HEK293 (cell line): Measurements from ENCODE around the gene PRRT2.
A peak's percentile ranks its signal among the peaks of the same experiment; 100 is the strongest.

ENCODE experiments used
- CTCF ChIA-PET: fragments of 350-600 bp; formaldehyde crosslinking; extraction: SDS; loops from one replicate; lab custom pipeline; 2021; ENCODE audit warnings: antibody characterized with exemption; lab: Yijun Ruan, JAX
- POLR2A ChIA-PET: fragments of 300-600 bp; formaldehyde crosslinking; extraction: SDS; loops from one replicate; lab custom pipeline; 2020; ENCODE audit warnings: antibody characterized with exemption, inconsistent platforms; lab: Yijun Ruan, JAX
- H3K27ac ChIP-seq: fragments of 200-500 bp; sonication (Bioruptor generic); 2 replicates; pipeline ENCODE4 v1.5.1; 2014; ENCODE audit warnings: low read depth, low read length, control low read depth, inconsistent platforms; ENCODE audit errors: extremely low read depth
- H3K36me3 ChIP-seq, 2 experiments: fragments of 200-500 bp in 1 of 2; sonication (Bioruptor generic) in 1 of 2; 1 replicate in 1 of 2; 2 replicates in 1 of 2; pipeline ENCODE4 v1.5.1; 2014 to 2017; ENCODE audit warnings: inconsistent platforms in 2 of 2, low read length in 2 of 2; ENCODE audit not compliant: control insufficient read depth in 2 of 2, insufficient read depth in 1 of 2
- H3K4me1 ChIP-seq: fragments of 200-500 bp; sonication (Bioruptor generic); 2 replicates; pipeline ENCODE4 v1.5.1; 2014; ENCODE audit warnings: mild to moderate bottlenecking, low read length, inconsistent platforms; ENCODE audit not compliant: control insufficient read depth, insufficient read depth
- H3K4me3 ChIP-seq: 2 replicates; pipeline ENCODE4 v1.5.1; 2011; ENCODE audit warnings: low read depth, mild to moderate bottlenecking, control low read depth, low read length, moderate library complexity
- H3K9me3 ChIP-seq: fragments of 200-500 bp; sonication (Bioruptor generic); 2 replicates; pipeline ENCODE4 v1.5.1; 2014; ENCODE audit warnings: low read depth, low read length, inconsistent platforms; ENCODE audit not compliant: control insufficient read depth, insufficient read depth
- BCL11B ChIP-seq: fragments of 450-650 bp; formaldehyde crosslinking; IDR thresholded peaks from 2 replicates; pipeline ENCODE4 v1.5.1; 2016; ENCODE audit warnings: low read depth, missing biosample characterization, missing genetic modification characterization
- GLI2 ChIP-seq: fragments of 450-650 bp; formaldehyde crosslinking; IDR thresholded peaks from 2 replicates; pipeline ENCODE4; 2017; ENCODE audit warnings: missing biosample characterization, missing genetic modification characterization, low read depth, borderline replicate concordance
- GLIS1 ChIP-seq: fragments of 450-650 bp; formaldehyde crosslinking; IDR thresholded peaks from 2 replicates; pipeline ENCODE4 v1.5.1; 2016; ENCODE audit warnings: missing biosample characterization, missing genetic modification characterization
- PRDM1 ChIP-seq: fragments of 450-650 bp; formaldehyde crosslinking; IDR thresholded peaks from 2 replicates; pipeline ENCODE4; 2016; ENCODE audit warnings: missing biosample characterization, missing genetic modification characterization
- SCRT1 ChIP-seq: fragments of 450-650 bp; formaldehyde crosslinking; IDR thresholded peaks from 2 replicates; pipeline ENCODE4 v1.5.1; 2016; ENCODE audit warnings: missing biosample characterization, missing genetic modification characterization, borderline replicate concordance
- SCRT2 ChIP-seq: fragments of 450-650 bp; formaldehyde crosslinking; IDR thresholded peaks from 2 replicates; pipeline ENCODE4 v1.5.1; 2016; ENCODE audit warnings: missing biosample characterization, missing genetic modification characterization
- SP2 ChIP-seq: fragments of 450-650 bp; formaldehyde crosslinking; IDR thresholded peaks from 2 replicates; pipeline ENCODE4 v1.5.1; 2016; ENCODE audit warnings: missing biosample characterization, missing genetic modification characterization
- ZBTB1 ChIP-seq: fragments of 450-650 bp; formaldehyde crosslinking; IDR thresholded peaks from 2 replicates; pipeline ENCODE4 v1.5.1; 2016; ENCODE audit warnings: missing biosample characterization, missing genetic modification characterization
- ZBTB17 ChIP-seq: fragments of 450-650 bp; formaldehyde crosslinking; IDR thresholded peaks from 2 replicates; pipeline ENCODE4 v1.5.1; 2016; ENCODE audit warnings: missing biosample characterization, missing genetic modification characterization
- ZBTB48 ChIP-seq: fragments of 450-650 bp; formaldehyde crosslinking; IDR thresholded peaks from 2 replicates; pipeline ENCODE4 v1.5.1; 2016; ENCODE audit warnings: missing biosample characterization, missing genetic modification characterization
- ZFP69B ChIP-seq: fragments of 450-650 bp; formaldehyde crosslinking; IDR thresholded peaks from 2 replicates; pipeline ENCODE4 v1.5.1; 2016; ENCODE audit warnings: missing biosample characterization, missing genetic modification characterization
- ZNF169 ChIP-seq: fragments of 450-650 bp; formaldehyde crosslinking; IDR thresholded peaks from 2 replicates; pipeline ENCODE4 v1.5.1; 2016; ENCODE audit warnings: missing biosample characterization, missing genetic modification characterization
- ZNF223 ChIP-seq: fragments of 450-650 bp; formaldehyde crosslinking; IDR thresholded peaks from 2 replicates; pipeline ENCODE4 v1.5.1; 2016; ENCODE audit warnings: missing biosample characterization, missing genetic modification characterization
- ZNF266 ChIP-seq: fragments of 450-650 bp; formaldehyde crosslinking; IDR thresholded peaks from 2 replicates; pipeline ENCODE4 v1.5.1; 2016; ENCODE audit warnings: missing biosample characterization, missing genetic modification characterization, low read depth
- ZNF426 ChIP-seq: fragments of 450-650 bp; formaldehyde crosslinking; IDR thresholded peaks from 2 replicates; pipeline ENCODE4 v1.5.1; 2017; ENCODE audit warnings: missing biosample characterization, missing genetic modification characterization, mild to moderate bottlenecking, inconsistent platforms, moderate library complexity
- ZNF510 ChIP-seq: fragments of 450-650 bp; formaldehyde crosslinking; IDR thresholded peaks from 2 replicates; pipeline ENCODE4 v1.5.1; 2018; ENCODE audit warnings: mild to moderate bottlenecking, missing genetic modification characterization, missing biosample characterization; ENCODE audit not compliant: insufficient replicate concordance
- ZNF514 ChIP-seq: fragments of 450-650 bp; formaldehyde crosslinking; IDR thresholded peaks from 2 replicates; pipeline ENCODE4 v1.5.1; 2016; ENCODE audit warnings: missing biosample characterization, missing genetic modification characterization
- ZNF544 ChIP-seq: fragments of 450-650 bp; formaldehyde crosslinking; IDR thresholded peaks from 2 replicates; pipeline ENCODE4 v1.5.0; 2017; ENCODE audit warnings: missing biosample characterization, missing genetic modification characterization
- ZNF571 ChIP-seq: fragments of 450-650 bp; formaldehyde crosslinking; IDR thresholded peaks from 2 replicates; pipeline ENCODE4 v1.5.0; 2017; ENCODE audit warnings: missing biosample characterization, missing genetic modification characterization
- ZNF596 ChIP-seq: fragments of 450-650 bp; IDR thresholded peaks from 2 replicates; pipeline ENCODE4 v1.5.0; 2018; ENCODE audit warnings: missing biosample characterization, mild to moderate bottlenecking, missing genetic modification characterization, moderate library complexity
- ZNF600 ChIP-seq: fragments of 450-650 bp; formaldehyde crosslinking; IDR thresholded peaks from 2 replicates; pipeline ENCODE4 v1.5.1; 2016; ENCODE audit warnings: missing biosample characterization, missing genetic modification characterization
- ZNF747 ChIP-seq: fragments of 450-650 bp; formaldehyde crosslinking; IDR thresholded peaks from 2 replicates; pipeline ENCODE4 v1.5.1; 2016; ENCODE audit warnings: missing biosample characterization, missing genetic modification characterization
- ZSCAN30 ChIP-seq: fragments of 450-650 bp; IDR thresholded peaks from 2 replicates; pipeline ENCODE4 v1.5.1; 2018; ENCODE audit warnings: missing biosample characterization, mild to moderate bottlenecking, missing genetic modification characterization, moderate library complexity
- TF ChIP-seq, protein P1 (sequence below): fragments of 450-650 bp; formaldehyde crosslinking; IDR thresholded peaks from 2 replicates; pipeline ENCODE4 v1.5.1; 2016; ENCODE audit warnings: missing biosample characterization, missing genetic modification characterization
- TF ChIP-seq, protein P2 (sequence below): fragments of 450-650 bp; formaldehyde crosslinking; IDR thresholded peaks from 2 replicates; pipeline ENCODE4 v1.5.1; 2017; ENCODE audit warnings: missing biosample characterization, missing genetic modification characterization
- TF ChIP-seq, protein P3 (sequence below): fragments of 450-650 bp; formaldehyde crosslinking; IDR thresholded peaks from 2 replicates; pipeline ENCODE4 v1.5.1; 2016; ENCODE audit warnings: missing biosample characterization, missing genetic modification characterization
- TF ChIP-seq, protein P4 (sequence below): fragments of 450-650 bp; formaldehyde crosslinking; IDR thresholded peaks from 2 replicates; pipeline ENCODE4 v1.5.1; 2016; ENCODE audit warnings: missing biosample characterization, missing genetic modification characterization
- TF ChIP-seq, protein P5 (sequence below): fragments of 450-650 bp; formaldehyde crosslinking; IDR thresholded peaks from 2 replicates; pipeline ENCODE4 v1.5.1; 2016; ENCODE audit warnings: missing biosample characterization, missing genetic modification characterization

Gene PRRT2

DNA sequence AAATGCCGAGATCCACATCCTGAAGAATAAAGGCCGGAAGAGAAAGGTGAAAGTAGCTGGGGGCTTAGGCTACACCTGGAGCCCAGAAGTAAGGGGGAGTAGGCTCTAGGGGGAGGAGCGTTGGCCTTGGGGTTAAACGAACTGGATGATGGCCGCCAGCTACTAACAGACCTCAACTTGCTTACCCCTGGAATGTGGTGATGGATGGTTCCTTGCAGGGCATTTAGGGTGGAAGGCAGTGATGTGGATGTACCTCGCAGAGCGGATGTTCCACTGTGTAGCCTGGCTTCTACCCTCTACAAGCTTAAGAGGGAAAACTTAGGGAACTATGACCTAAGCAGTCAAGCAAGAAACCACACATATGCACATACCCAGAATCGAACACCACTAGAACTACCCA, 8.0 kb upstream of the PRRT2 start (continued):
- no peak for TF ChIP-seq GLIS1 (tag by site-specific recombination)
- no peak for TF ChIP-seq ZNF266 (tag by site-specific recombination)
- peak; percentile 93 for TF ChIP-seq ZBTB17
- TF ChIP-seq ZNF169 (tag by site-specific recombination), result no peak
- no peak for TF ChIP-seq ZNF596
- TF ChIP-seq ZNF510 (tag by site-specific recombination), result no peak
- no peak for TF ChIP-seq ZFP69B
- no peak for TF ChIP-seq ZNF223
- TF ChIP-seq ZBTB1 (tag by site-specific recombination), result no peak
- TF ChIP-seq, protein P1, sequence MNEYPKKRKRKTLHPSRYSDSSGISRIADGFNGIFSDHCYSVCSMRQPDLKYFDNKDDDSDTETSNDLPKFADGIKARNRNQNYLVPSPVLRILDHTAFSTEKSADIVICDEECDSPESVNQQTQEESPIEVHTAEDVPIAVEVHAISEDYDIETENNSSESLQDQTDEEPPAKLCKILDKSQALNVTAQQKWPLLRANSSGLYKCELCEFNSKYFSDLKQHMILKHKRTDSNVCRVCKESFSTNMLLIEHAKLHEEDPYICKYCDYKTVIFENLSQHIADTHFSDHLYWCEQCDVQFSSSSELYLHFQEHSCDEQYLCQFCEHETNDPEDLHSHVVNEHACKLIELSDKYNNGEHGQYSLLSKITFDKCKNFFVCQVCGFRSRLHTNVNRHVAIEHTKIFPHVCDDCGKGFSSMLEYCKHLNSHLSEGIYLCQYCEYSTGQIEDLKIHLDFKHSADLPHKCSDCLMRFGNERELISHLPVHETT (tag by site-specific recombination), result no peak
- TF ChIP-seq GLI2 (tag by site-specific recombination), result no peak
- peak; percentile 44; the same call in 1 of the 2 replicates for TF ChIP-seq ZNF600 (tag by site-specific recombination)
- TF ChIP-seq, protein P2, sequence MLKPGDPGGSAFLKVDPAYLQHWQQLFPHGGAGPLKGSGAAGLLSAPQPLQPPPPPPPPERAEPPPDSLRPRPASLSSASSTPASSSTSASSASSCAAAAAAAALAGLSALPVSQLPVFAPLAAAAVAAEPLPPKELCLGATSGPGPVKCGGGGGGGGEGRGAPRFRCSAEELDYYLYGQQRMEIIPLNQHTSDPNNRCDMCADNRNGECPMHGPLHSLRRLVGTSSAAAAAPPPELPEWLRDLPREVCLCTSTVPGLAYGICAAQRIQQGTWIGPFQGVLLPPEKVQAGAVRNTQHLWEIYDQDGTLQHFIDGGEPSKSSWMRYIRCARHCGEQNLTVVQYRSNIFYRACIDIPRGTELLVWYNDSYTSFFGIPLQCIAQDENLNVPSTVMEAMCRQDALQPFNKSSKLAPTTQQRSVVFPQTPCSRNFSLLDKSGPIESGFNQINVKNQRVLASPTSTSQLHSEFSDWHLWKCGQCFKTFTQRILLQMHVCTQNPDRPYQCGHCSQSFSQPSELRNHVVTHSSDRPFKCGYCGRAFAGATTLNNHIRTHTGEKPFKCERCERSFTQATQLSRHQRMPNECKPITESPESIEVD (tag by site-specific recombination), result no peak
- TF ChIP-seq, protein P3, sequence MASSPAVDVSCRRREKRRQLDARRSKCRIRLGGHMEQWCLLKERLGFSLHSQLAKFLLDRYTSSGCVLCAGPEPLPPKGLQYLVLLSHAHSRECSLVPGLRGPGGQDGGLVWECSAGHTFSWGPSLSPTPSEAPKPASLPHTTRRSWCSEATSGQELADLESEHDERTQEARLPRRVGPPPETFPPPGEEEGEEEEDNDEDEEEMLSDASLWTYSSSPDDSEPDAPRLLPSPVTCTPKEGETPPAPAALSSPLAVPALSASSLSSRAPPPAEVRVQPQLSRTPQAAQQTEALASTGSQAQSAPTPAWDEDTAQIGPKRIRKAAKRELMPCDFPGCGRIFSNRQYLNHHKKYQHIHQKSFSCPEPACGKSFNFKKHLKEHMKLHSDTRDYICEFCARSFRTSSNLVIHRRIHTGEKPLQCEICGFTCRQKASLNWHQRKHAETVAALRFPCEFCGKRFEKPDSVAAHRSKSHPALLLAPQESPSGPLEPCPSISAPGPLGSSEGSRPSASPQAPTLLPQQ (tag by site-specific recombination), result no peak
- TF ChIP-seq SCRT2 (tag by site-specific recombination), result no peak
- TF ChIP-seq, all 188 proteins: peak for 4

DNA sequence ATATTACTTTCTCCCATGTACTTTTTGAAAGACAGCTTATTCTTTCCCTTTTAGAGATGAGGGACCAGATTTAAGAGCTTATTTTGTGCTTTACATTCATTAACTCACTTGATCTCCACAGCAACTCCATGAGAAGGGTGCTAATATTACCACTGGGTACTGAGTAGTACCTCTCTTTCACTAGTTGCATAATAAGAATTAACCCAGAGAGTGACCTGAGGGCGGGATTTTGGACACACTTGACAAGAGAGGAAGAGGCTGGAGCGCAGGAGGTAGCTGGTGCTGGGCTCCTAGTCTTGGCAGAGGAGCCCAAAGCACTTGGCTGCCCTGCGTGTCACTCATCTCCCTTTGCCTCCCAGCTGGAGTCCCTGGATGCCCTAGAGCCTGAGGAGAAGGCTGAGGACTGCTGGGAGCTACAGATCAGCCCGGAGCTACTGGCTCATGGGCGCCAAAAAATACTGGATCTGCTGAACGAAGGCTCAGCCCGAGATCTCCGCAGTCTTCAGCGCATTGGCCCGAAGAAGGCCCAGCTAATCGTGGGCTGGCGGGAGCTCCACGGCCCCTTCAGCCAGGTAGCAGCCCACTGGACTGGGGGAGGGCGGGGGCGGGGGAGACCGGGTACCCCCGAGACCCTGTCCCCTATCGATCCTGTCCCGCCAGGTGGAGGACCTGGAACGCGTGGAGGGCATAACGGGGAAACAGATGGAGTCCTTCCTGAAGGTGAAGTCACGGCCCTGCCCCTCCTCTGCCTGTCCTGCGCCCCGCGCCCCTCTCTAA, 7.3 kb upstream of the PRRT2 start:
- Histone ChIP-seq H3K4me1 (peaks cover 11% of the 10 kb centered on the region), H3K9me3 (no peaks in the 10 kb centered on the region), H3K4me3 (peak overlapping the region; percentile 53), H3K27ac (peak overlapping the region; percentile 100), H3K36me3 (peaks cover 9 to 67% of the 10 kb centered on the region in 2 experiments; a peak in 2 of 3 replicates)
- CTCF ChIA-PET, result interaction anchor here (0.6 to 3.4 kb wide), 8 partner anchors 11 to 1181 kb away, joined by 3 to 28 read pairs (median 4); partner anchors contain the start of genes HSD3B7, KIF22 and PAGR1
- POLR2A ChIA-PET, result interaction anchor here (0.6 to 2.5 kb wide), 18 partner anchors 9 to 1242 kb away, joined by 3 to 18 read pairs (median 3); partner anchors contain the start of genes ALDOA, KIF22, PAGR1 and STX4
- TF ChIP-seq ZNF514 (tag by site-specific recombination) (no peak), ZNF426 (tag by site-specific recombination) (no peak), ZSCAN30 (tag by site-specific recombination) (no peak), SCRT2 (tag by site-specific recombination) (no peak), ZNF747 (no peak), BCL11B (no peak), ZBTB48 (tag by site-specific recombination) (peak; percentile 80), ZBTB1 (tag by site-specific recombination) (no peak), ZNF544 (no peak), ZNF571 (tag by site-specific recombination) (no peak), SP2 (no peak), PRDM1 (peak; percentile 80), SCRT1 (tag by site-specific recombination) (no peak)
- TF ChIP-seq, protein P4, sequence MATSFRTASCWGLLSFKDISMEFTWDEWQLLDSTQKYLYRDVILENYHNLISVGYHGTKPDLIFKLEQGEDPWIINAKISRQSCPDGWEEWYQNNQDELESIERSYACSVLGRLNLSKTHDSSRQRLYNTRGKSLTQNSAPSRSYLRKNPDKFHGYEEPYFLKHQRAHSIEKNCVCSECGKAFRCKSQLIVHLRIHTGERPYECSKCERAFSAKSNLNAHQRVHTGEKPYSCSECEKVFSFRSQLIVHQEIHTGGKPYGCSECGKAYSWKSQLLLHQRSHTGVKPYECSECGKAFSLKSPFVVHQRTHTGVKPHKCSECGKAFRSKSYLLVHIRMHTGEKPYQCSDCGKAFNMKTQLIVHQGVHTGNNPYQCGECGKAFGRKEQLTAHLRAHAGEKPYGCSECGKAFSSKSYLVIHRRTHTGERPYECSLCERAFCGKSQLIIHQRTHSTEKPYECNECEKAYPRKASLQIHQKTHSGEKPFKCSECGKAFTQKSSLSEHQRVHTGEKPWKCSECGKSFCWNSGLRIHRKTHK, result no peak
- TF ChIP-seq, protein P5, sequence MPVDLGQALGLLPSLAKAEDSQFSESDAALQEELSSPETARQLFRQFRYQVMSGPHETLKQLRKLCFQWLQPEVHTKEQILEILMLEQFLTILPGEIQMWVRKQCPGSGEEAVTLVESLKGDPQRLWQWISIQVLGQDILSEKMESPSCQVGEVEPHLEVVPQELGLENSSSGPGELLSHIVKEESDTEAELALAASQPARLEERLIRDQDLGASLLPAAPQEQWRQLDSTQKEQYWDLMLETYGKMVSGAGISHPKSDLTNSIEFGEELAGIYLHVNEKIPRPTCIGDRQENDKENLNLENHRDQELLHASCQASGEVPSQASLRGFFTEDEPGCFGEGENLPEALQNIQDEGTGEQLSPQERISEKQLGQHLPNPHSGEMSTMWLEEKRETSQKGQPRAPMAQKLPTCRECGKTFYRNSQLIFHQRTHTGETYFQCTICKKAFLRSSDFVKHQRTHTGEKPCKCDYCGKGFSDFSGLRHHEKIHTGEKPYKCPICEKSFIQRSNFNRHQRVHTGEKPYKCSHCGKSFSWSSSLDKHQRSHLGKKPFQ (tag by site-specific recombination), result no peak
